Prostate gland (tissue), 2 donors: Measurements from ENCODE around the gene SPRYD3.

Experiments
- POLR2AphosphoS5 ChIP-seq: sonication (generic); formaldehyde crosslinking; IDR thresholded peaks from one replicate; pipeline ENCODE4 v1.6.1; 2017; ENCODE audit warnings: antibody characterized with exemption
- TF ChIP-seq, protein P1 (sequence below), 4 experiments: fragments of 200-600 bp in 2 of 4; fragments of 450-650 bp in 2 of 4; sonication (generic) in 2 of 4; IDR thresholded peaks; 1 replicate in 3 of 4; 2 replicates in 1 of 4; pipeline ENCODE4 v1.5.1; 2016 to 2019; ENCODE audit warnings: antibody characterized with exemption in 4 of 4, mild to moderate bottlenecking in 2 of 4, moderate library complexity in 2 of 4

DNA sequence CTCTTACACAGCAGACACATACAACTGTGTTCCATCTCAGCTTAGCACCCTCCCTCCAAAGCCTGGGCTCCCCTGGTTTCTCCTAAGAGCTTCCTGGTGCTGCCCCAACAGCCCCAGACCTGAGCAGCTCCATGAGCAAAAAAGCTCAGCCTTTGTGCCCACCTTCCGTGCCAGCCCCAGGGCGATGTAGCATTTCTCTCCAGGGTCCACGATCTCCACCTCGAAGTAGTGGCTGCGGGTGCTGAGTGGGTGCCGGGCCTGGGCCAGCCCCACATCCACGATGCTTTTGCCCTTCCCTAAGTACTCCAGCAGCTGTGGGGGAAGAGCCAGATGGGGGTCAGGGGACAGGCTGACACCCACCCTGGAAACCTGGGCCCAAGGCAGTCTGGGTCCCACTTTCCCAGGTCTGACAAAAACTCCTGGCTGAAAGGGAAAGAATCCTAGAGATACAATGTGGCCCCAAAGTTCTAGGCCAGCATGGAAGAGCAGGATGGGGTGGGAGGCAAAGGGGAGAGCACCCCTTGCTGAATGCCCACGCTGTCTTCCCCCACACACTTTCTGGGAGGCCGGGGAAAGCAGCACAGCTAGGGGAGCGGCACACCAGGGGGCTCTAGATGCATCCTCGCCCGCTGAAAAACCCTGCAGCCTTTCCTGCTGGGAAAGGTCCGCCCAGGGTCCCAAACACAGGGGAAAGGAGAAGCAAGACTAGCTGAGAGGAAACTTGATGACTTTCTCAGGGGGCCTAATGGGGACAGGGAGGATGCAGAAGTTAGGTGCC, 11.0 kb downstream of the SPRYD3 start:
- no peak for TF ChIP-seq POLR2AphosphoS5
- TF ChIP-seq, protein P1, sequence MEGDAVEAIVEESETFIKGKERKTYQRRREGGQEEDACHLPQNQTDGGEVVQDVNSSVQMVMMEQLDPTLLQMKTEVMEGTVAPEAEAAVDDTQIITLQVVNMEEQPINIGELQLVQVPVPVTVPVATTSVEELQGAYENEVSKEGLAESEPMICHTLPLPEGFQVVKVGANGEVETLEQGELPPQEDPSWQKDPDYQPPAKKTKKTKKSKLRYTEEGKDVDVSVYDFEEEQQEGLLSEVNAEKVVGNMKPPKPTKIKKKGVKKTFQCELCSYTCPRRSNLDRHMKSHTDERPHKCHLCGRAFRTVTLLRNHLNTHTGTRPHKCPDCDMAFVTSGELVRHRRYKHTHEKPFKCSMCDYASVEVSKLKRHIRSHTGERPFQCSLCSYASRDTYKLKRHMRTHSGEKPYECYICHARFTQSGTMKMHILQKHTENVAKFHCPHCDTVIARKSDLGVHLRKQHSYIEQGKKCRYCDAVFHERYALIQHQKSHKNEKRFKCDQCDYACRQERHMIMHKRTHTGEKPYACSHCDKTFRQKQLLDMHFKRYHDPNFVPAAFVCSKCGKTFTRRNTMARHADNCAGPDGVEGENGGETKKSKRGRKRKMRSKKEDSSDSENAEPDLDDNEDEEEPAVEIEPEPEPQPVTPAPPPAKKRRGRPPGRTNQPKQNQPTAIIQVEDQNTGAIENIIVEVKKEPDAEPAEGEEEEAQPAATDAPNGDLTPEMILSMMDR (IDR thresholded peaks at IDR 0.05) = no peak
